HG02885 (cell line): Measurements from ENCODE around the gene MICAL2.
A peak's percentile ranks its signal among the peaks of the same experiment; 100 is the strongest.

ENCODE experiments used
- ATAC-seq: cut with Tn5 transposase; IDR thresholded peaks from one replicate; pipeline ENCODE4 v1.9.1; 2021; ENCODE audit warnings: mild to moderate bottlenecking; ENCODE audit not compliant: unreplicated experiment, poor library complexity

The MICAL2 gene

GRCh38 chr11:12200279-12200990 is 90.0 kb downstream of the MICAL2 start:
- ATAC-seq: no peak

- ATAC-seq: no peak
Measured at GRCh38 chr11:12200991-12201985, 90.9 kb downstream of the MICAL2 start.

- ATAC-seq: no peak
Measured at GRCh38 chr11:12202661-12203310, 92.4 kb downstream of the MICAL2 start.

GRCh38 chr11:12204506-12204905 is 94.1 kb downstream of the MICAL2 start:
- no peak for ATAC-seq

- no peak for ATAC-seq
Measured at GRCh38 chr11:12205330-12205729, 94.9 kb downstream of the MICAL2 start.

GRCh38 chr11:12206529-12206928 is 96.1 kb downstream of the MICAL2 start:
- no peak for ATAC-seq

GRCh38 chr11:12207384-12208150 is 97.2 kb downstream of the MICAL2 start:
- ATAC-seq: no peak

- no peak for ATAC-seq
Measured at GRCh38 chr11:12209096-12209495, 98.7 kb downstream of the MICAL2 start.

GRCh38 chr11:12210200-12210599 is 99.8 kb downstream of the MICAL2 start:
- ATAC-seq: no peak

GRCh38 chr11:12211331-12212065 is 101.1 kb downstream of the MICAL2 start:
- peak; percentile 43 for ATAC-seq

GRCh38 chr11:12212174-12212820 is 101.9 kb downstream of the MICAL2 start:
- no peak for ATAC-seq

- ATAC-seq: no peak
Measured at GRCh38 chr11:12212821-12213185, 102.4 kb downstream of the MICAL2 start.

GRCh38 chr11:12213883-12214282 is 103.5 kb downstream of the MICAL2 start:
- no peak for ATAC-seq

GRCh38 chr11:12214751-12215150 is 104.4 kb downstream of the MICAL2 start:
- no peak for ATAC-seq

GRCh38 chr11:12215181-12215593 is 104.8 kb downstream of the MICAL2 start:
- ATAC-seq: no peak

GRCh38 chr11:12216041-12216451 is 105.7 kb downstream of the MICAL2 start:
- no peak for ATAC-seq

GRCh38 chr11:12216671-12217374 is 106.4 kb downstream of the MICAL2 start:
- ATAC-seq: no peak

- ATAC-seq: no peak
Measured at GRCh38 chr11:12217879-12218278, 107.5 kb downstream of the MICAL2 start.
